ENCODE measurements around the gene PAFAH1B1. TPM values are rescaled to one million over a fixed set of nuclear protein-coding genes. Genes with fewer than 3 reads are reported as not detected.
A peak's percentile ranks its signal among the peaks of the same experiment; 100 is the strongest.
"Not testable (repeated sequence)": the region's sequence is repeated elsewhere in the genome, so short reads cannot be mapped to it uniquely, and the experiment has no call there.

The PAFAH1B1 gene
- 31.6 TPM in 2 replicates for total RNA-seq (2014; rRNA removed; shearing (Covaris generic))

DNA sequence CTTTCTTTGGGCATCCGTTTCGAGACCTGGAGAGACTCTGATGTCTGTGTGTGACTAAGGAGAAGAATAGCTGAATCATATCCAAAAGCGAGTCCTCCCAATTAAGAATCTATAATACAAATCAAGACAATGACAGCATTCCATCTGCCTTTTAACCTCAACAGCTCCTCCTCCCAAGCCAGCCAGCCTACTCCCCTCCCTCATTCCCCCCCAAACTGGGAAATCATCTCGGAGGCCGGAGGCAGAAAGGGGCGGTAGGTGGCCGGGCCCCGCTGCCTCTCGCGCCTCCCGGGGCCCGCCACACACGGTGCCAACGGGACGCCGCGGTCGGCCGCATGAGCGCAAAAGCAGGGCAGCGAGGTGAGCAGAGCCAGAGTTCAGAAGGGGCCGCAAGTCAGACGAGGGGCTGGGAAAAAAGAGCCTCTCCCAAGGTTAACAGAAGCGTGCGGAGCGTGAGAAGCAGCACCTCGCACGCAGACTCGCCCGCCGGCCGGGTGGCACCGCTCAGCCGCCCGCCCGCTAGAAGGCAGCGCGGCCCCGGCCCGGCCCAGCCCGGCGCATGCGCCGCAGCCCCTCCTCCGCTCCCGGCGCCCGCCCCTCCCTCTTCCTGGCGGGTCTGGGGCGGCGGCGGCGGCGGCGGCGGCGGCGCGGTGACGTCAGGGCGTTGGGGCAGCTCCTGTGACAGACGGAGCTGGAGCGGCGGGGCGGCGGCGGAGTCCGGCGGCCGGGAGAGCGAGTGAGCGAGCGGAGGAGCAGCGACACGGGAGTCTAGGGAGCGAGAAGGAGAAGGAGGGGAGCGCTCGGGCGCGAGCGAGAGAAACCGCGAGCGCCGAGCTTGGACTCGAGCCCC is at the start of gene PAFAH1B1:
Gene PAFAH1B1, plus strand, starts transcription at position 684 of the 850 bp plus-strand sequence. CDS start 44,635 bp downstream, outside the sequence.
- DNase-seq (ENCODE audit: low spot score) = peak; percentile 85

DNA sequence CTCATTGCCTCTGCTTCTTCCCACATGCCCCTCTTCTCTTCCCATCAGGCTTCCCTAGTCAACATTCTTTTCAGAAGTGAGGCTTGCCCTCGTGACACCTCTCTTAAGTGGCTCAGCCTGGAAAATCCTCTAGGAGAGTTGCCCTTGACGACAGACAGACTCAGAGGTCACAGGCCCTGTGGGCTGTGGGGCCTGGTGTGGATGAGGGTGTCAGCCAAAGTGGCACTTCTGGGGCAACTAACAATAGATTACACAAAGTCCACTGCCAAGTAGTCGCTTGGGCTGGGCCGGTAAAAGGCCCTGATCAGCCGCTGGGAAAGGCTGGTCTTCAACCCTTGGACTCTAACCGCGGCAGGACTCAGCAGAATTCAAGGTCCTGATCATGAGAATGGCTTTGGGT is 48.1 kb upstream of the PAFAH1B1 start:
- no peak for DNase-seq (ENCODE audit: low spot score)

DNA sequence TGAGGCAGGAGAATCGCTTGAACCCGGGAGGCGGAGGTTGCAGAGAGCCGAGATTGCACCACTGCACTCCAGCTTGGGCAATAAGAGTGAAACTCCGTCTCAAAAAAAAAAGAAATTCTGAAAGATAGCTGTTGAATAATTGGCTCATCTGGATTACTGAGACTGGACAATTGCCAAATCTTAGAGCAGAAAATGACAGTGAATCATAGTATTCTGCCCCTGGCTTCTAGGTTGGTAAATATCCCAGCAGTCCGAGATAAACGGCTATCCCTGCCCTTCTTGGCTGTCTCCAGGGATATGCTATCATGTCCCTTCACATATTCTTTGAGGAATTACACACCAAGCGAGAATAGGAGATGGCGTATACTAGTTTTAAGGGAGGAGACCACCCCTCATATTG is 46.3 kb upstream of the PAFAH1B1 start:
- DNase-seq (ENCODE audit: low spot score) = no peak

GRCh38 chr17:2548026-2548425 is 45.4 kb upstream of the PAFAH1B1 start:
- DNase-seq (ENCODE audit: low spot score) = not testable (repeated sequence)

- no peak for DNase-seq (ENCODE audit: low spot score)
These were observed 43.9 kb upstream of the PAFAH1B1 start for GRCh38 chr17:2549392-2550211.

GRCh38 chr17:2551493-2551892 is 42.0 kb upstream of the PAFAH1B1 start:
- no peak for DNase-seq (ENCODE audit: low spot score)

DNA sequence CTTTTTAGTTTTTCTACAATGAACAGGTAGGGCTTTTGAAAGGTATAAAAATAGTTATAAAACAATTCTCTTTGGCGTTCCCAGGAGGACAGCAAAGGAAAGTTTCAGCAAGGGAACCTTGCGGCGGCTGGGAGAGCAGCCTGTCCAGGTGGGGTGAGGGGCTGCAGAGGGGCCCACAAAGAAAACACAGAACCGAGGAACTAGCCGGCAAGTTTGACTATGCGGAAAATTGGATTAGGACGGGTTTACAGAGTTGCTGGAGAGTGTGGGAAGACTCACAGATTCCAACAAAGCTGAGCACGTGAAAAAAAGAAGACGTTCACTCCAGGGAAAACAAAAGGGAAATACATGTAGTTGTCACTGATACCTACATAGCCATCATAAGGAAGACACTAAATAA is 41.5 kb upstream of the PAFAH1B1 start:
- no peak for DNase-seq (ENCODE audit: low spot score)

DNA sequence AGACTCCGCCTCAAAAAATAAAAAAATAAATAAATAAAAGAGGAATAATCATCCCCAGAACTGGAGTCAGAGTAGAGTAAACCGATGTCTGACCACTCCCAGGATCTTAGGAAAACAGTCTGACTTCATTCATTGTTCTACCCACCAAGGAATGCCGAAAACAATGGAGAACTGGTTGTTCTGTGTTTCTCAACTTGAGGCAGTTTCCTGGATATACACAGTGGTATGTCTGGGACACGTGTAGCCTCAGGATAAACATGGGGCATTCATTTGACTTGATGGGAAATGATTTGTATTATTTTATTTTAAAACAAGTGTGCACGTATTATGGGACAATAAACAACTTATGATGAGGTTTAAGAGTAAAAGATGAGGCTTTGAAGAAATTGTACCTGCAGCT is 32.8 kb upstream of the PAFAH1B1 start:
- no peak for DNase-seq (ENCODE audit: low spot score)

DNA sequence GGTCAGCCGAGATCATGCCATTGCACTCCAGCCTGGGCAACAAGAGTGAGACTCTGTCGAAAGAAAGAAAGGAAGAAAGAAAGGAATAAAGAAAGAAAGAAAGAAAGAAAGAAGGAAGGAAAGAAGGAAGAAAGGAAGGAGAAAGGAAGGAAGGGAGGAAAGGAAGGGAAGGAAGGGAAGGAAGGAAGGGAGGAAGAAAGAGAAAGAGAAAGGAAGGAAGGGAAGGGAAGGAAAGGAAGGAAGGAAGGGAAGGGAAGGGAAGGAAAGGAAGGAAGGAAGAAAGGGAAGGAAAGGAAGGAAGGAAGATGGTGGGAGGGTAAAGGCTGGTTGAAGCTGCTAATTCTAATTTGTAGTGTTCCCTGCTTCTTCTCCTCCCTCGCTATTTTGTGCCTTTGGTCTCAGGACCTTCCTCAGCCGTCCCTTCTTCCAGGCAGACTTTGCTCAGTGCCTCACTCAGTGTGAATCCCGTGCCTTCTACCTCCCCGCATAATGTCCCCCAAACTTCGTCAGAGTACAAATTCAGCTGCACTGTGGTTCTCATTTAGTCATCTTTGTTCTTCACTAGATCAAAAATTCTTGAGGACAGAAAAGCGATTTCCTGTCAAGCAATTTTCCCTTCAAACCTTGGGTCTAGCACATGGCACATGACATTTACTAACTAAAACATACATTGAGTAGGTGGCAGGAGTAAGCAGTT is 31.1 kb upstream of the PAFAH1B1 start:
- DNase-seq (ENCODE audit: low spot score) = no peak

- DNase-seq (ENCODE audit: low spot score) = no peak
These were observed 30.4 kb upstream of the PAFAH1B1 start for GRCh38 chr17:2563061-2563460.

DNA sequence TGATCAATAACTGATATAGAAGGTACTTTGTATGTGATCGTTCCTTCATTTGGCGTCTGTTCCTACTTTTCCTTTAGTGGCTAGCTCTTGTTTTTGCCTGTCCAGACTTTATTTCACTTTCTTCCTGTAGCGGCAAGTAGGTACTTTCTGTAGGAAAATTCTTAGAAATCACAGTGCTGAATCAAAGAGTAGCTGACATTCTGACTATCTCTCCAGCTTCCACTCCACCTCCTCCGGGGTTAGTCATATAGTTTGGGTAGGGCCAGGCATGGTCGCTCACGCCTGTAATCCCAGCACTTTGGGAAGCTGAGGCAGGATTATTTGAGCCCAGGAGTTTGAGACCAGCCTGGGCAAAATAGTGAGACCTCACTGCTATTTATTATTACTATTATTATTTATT is 29.9 kb upstream of the PAFAH1B1 start:
- no peak for DNase-seq (ENCODE audit: low spot score)

DNA sequence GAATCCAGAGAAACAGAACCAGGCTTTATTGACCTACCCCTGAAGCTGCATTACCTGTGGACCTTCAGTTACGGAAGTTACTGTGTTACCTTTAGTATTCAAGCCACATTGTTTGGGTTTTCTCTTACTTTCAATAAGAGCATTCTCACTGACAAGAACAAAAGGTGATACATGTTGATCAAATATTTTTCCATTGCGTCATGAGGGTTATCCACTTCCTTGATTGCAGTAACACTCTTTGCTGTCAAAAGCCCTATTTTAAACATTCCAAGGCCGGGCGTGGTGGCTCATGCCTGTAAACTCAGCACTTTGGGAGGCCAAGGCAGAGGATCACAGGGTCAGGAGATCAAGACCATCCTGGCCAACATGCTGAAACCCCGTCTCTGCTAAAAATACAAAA is 28.6 kb upstream of the PAFAH1B1 start:
- peak; percentile 10 for DNase-seq (ENCODE audit: low spot score)

DNA sequence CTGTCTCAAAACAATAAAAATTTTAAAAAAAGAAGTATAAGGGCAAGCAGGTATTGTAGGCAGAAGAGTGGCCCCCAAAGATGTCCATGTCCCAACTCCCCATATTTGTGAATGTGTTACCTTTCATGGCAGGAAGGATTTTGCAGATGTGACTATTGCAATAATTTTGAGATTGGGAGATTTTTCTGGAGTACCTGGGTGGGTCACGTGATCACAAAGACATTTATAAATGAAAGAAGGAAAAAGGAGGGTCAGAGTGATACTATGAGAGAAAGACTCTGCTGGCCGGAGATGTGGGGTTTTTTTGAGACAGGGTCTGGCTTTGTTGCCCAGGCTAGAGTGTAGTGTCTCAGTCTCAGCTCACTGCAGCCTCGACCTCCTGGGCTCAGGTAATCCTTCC is 27.4 kb upstream of the PAFAH1B1 start:
- no peak for DNase-seq (ENCODE audit: low spot score)

DNA sequence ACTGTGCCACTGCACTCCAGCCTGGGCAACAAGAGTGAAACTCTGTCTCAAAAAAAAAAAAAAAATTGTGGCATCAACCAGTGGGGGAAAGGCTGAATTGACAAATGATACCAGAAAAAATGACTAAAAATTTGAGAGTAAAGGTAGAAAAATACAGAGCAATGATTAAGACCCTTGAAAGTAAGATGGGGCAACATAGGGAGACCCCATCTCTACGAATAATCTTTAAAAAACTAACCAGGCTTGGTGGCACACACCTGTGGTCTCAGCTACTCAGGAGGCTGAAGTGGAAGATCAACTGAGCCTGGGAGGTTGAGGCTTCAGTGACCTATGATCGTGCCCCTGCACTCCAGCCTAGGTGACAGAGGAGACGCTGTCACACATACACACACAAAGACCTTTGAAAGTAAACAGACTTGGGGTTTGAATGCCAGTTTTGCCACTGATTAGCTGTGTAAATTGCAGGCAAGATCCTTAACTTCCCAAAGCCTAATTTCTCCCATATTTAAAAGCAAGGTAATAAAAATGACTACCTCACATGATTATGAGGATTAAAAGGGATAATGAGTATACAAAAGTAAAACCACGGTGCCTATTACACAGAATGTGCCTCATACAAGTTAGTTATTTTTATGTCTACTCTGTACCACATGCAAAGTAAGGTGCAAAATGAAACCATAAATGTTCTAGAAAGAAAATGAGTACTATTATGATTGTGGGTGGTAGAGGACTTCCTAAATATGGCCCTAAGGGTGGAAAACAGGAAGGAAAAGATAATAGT is 21.7 kb upstream of the PAFAH1B1 start:
- DNase-seq (ENCODE audit: low spot score) = no peak

- not testable (repeated sequence) for DNase-seq (ENCODE audit: low spot score)
These were observed 21.2 kb upstream of the PAFAH1B1 start for GRCh38 chr17:2572304-2572609.

DNA sequence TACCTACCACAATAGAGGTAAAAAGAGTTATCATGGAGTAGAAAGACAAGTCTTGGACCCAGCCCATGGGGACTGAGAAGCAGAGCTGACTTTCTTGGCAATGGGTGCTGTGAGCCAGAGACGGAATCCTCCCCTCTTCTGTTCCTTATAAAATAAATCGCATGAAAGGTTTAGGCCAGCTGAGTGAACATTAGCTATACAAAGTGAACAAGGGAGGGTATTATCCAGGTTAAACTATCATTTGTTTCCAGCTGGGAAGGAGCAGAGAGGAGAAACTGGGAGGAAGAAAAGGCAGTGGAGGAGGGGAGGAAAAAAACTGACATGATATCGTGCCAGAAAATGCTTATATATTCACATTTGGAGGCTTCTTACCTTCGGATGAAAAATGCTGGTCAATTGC is 13.3 kb upstream of the PAFAH1B1 start:
- no peak for DNase-seq (ENCODE audit: low spot score)

DNA sequence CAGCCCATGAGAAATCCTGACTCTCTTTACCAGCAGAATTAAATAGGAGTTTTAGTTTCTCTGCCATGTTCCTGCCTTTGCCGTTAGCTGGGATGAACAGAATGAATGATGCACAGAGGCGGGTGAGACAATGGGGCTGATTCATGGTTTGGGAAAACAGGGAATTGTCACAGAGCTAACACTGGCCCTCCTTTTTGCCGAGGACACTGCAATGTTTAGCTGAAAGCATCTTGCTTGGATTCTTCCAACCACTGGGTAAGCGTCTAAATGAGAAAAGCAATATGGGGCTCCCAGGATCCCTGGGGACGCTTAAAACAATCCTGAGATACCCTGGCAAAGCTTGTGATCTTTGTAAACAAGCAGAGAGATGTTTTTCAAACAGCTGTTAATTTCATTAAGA is 12.8 kb upstream of the PAFAH1B1 start:
- no peak for DNase-seq (ENCODE audit: low spot score)

- no peak for DNase-seq (ENCODE audit: low spot score)
These were observed 11.0 kb upstream of the PAFAH1B1 start for GRCh38 chr17:2582493-2582892.

GRCh38 chr17:2591040-2591640 is 2.3 kb upstream of the PAFAH1B1 start:
- DNase-seq (ENCODE audit: low spot score) = no peak

DNA sequence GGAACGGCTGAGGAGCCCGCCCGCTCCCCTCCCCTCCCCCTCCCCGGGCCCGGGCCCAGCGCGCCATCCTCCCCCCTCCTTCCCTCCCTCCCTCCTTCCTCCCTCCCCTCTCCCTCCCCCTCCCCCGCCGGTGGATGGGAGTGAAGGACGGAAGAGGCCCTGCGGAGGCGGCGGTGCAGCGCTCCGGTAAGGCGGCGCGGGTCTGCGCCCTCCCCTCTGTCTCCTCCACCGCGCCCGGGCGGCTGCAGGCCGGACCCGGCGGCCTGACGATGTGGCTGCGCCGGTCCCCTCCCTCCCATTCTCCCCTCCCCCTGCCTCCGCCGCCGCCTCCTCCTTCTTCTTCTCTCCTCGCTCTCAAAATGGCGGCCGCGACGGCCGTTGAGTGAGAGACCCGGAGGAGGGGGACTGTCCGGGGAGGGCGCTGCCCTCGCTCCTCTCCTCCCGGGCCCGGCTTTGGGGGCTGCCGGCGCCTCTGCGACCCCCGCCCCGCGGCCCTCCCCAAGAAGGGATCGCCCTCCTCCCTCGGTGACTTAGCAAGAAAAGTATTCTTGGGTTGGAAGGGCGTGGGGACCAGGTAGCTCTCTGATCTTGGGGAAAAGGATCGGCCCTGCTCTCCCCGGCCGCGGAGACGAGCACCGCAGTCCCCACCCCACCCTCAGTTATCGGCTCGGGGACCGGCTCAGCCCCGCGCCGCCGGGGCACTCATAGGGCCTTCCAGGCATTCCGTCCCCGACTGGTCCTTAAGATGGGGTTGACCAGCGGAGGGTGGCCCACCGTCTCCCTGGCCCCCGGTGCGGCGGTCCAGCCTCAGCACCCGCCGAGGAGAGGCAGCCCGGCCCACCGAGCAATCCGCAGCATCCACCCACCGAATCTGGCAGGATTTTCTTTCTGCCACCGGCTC is 617 bp downstream of the PAFAH1B1 start:
- DNase-seq (ENCODE audit: low spot score) = peak; percentile 61
